Stimulated activated CD8-positive, alpha-beta memory T cell treated with anti-CD3 and anti-CD28 coated beads, Interleukin-15, amount 100 ng/mL, for 4 hours (primary cell): ENCODE data around the gene ALDH1A2.
"Not testable (repeated sequence)": the region's sequence is repeated elsewhere in the genome, so short reads cannot be mapped to it uniquely, and the experiment has no call there.

ENCODE experiments used
- DNase-seq, 2 donors: peaks; one replicate each; pipeline ENCODE4 v3.0.0-alpha.2; 2020; ENCODE audit warnings: low read depth in 2 of 2

Gene ALDH1A2

GRCh38 chr15:58066042-58066867 lies 744 bp upstream of the ALDH1A2 start:
- DNase-seq: no peak

- DNase-seq: no peak
Measured at GRCh38 chr15:58064980-58065444, 499 bp downstream of the ALDH1A2 start.

DNA sequence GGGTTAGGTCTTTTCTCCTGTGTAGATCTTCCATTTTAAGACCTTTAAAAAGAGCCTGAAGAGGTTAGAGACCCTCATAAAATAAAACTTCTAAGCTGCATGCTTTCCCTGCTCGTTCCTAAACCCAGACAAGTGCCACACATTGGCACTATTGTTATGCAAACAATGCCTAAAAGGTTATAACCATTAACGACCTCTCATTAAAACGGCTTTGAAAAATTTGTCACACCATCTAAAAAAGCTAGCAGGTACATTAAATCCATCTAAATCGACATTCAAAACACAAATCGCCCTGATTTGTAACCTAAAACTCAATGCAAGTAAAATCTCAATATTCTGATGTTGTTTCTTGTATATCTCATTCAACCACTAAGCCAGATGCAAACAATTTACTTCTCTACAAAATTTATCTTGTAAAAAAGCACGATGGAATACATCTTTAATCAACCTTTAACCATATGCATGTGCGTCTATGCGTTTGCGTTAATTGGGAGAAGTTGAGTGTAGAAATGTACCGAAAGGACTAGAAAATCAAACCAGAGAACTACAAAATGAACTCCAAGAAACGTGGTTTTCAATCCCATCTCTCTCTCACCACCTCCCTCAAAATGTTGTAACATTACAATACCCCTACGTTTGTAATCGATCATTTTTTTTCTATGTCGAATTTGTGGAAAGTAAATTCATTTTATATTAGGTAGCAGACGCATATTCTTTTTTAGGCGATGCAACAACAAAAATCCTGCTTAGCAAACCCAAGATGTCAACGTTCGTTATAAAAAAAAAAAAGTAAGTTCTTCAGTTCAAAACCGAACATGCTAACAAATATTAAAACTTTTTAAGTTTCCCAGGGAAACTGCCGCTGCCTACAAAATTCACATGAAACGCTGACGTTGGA lies 1.2 kb downstream of the ALDH1A2 start:
- DNase-seq: no peak

DNA sequence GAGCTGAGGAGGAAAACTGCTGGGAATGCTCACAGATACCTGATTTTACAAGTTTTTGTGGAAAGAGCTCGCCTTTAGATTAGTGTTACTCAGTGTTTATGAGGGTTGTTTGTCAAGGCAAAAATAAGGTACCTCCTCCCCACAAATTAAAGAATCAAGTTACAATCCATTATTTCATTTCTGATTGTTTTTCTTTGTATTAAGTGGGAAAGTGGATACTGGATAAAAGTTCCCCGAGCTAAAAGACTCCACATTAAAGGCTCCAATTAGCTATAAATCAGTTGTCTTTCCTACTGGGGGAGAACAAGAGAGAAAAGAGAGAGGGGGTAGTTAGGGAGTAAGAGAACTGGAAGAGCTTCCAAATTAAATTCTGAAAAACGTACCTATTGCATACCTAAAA lies 1.9 kb downstream of the ALDH1A2 start:
- no peak for DNase-seq

- no peak for DNase-seq
Measured at GRCh38 chr15:58062983-58063382, 2.5 kb downstream of the ALDH1A2 start.

DNA sequence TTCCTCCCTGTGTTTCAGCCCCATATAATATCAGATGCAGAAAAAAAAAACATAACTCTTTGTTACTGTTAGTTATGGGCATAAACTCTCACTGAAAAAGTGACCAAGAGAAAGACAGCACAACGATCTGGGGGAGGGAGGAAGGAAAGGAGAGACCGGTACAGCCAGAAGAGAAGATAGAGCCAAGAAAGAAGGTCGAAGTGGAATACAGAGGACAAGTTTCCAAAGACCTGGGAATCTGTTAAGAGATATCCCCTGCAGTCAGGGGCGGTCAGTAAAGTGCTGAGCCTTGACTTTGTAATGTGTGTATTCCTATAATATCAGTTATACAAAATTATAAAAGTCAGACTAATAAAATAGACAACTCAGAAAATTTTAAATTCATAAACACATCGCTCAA lies 3.3 kb downstream of the ALDH1A2 start:
- no peak for DNase-seq

DNA sequence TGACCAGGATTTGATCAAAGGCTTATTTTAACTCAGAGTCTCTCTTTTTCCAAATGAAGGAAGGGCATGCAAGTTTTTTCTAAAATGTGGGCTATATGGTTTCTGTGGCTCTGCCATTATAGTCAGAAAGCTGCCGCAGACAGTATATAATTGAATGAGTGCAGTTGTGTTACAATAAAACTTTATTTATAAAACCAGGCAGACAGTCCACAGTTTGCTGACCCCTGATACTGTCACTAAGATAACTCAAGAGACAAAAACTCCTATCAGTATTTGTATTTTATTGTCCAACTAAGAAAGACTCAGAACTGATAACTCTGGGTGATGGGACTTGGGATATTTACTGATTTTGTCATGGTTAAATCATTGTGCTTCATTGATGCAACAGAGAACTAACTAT lies 4.9 kb downstream of the ALDH1A2 start:
- DNase-seq: no peak

- no peak for DNase-seq
Measured at GRCh38 chr15:58058729-58059128, 6.8 kb downstream of the ALDH1A2 start.

DNA sequence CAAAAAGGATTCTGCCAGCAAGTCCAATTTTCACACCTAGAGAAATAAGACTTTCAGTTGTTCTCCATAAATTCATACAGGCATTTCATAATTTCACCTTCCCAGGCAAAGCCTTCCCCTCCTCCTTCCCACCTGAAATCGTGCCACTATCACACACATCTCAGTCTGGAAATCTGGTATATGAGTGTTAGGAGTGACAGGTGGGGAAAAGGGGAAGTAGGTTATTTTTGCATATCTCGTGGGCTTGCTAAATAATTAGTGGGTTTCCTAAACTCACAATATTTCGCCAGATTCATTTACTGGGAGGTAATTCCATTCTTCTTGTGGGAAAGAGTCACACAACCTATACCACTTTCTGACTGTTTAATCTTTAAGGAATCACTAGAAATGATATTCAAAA lies 7.4 kb downstream of the ALDH1A2 start:
- DNase-seq: no peak

- no peak for DNase-seq
Measured at GRCh38 chr15:58057559-58057958, 8.0 kb downstream of the ALDH1A2 start.

- no peak for DNase-seq
Measured at GRCh38 chr15:58056015-58056414, 9.5 kb downstream of the ALDH1A2 start.

- no peak for DNase-seq
Measured at GRCh38 chr15:58053315-58054153, 12.0 kb downstream of the ALDH1A2 start.

GRCh38 chr15:58052334-58052733 lies 13.2 kb downstream of the ALDH1A2 start:
- DNase-seq: no peak

DNA sequence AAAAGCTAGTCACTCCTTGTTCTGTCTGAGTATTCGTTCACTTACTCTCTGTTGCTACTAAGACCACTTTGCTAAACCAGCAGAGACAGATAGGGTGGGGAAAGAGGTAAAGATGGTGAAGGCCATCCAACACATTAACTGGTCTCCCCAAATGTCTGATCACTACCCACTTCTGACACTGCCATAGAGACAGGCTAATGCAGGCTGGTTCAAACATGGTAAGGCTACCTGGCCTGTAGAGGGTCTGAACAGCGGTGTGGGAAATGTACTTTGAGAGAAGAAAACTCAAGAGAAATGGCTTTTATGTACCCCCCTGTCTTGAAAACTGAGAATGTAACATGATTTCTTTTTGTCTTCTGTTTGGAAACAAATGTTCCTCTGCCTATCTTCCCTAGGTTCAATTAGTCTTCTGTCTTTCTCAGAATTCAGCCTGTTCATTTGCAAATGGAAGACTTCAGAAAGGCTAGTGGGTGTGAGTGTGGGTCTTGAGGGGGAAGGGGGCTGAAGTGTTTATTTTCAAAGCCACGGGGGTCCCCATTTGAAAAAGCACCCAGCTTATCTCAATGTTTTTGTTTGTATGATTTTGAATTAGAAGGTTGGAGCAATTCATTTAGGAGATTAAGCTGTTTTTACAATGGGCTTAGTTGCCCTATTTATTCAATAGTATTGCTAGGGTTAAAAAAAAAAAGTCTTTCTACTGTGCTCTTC lies 15.8 kb downstream of the ALDH1A2 start:
- no peak for DNase-seq

DNA sequence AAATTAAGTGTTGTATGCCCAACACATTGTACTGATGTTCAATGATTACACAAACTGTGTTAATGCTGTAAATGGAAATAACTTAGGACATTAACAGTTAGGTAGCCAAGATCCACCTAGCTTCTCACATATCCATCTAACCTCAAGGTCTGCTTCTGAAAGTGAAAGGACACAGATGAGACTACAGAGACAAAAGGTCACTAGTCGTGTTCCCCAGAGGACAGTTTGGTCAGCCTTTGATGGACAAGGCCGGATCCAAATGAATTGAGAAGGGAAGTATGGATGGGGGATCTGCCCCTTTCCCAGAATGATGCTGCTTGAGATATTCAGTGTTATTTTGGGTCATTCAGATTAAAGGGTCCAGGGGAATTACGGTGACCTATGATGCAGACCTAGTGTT lies 17.2 kb downstream of the ALDH1A2 start:
- DNase-seq: no peak

DNA sequence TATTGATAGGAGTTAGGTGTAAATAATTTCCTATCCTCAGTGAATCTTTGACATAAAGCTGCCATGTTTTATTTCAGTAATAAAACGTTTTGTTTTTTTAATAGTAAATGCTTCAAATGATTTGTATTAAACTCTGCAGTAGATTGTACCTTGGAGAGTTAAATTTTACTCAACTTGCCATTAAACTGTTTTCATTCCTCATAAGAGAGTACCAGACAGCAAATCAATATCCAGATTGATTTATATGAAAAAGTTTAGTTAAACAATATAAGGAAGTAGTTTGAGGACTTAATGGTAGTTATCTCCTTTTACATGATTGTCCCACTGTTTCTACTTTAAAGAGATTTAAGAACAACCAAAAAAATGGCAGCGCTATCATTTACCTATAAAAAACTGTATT lies 18.4 kb downstream of the ALDH1A2 start:
- DNase-seq: no peak

DNA sequence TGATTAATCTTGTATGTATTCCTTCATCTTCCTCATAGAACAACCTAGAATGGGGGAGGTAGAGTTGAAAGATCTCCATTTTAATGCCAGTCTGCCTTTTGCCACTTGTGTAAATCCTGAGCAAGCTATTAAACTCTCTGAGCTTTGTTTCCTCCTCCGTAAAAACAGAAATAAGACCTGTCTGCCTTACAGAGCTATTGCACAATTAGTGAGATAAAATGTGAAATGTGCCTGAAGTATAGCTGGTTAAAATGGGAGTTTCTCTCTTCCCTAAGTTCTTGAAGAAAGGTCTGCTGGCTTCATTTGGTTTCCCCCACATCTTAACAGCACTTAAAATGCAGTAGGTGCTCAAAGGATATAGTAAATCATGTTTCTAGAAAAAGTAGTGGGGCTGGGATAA lies 19.0 kb downstream of the ALDH1A2 start:
- DNase-seq: no peak

DNA sequence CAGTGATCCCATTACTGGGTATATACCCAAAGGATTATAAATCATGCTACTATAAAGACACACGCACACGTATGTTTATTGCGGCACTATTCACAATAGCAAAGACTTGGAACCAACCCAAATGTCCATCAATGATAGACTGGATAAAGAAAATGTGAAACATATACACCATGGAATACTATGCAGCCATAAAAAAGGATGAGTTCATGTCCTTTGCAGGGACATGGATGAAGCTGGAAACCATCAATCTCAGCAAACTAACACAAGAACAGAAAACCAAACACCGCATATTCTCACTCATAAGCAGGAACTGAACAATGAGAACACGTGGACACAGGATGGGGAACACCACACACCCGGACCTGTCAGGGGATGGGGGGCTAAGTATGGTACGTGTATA lies 20.1 kb downstream of the ALDH1A2 start:
- DNase-seq: not testable (repeated sequence)

GRCh38 chr15:58044551-58044950 lies 21.0 kb downstream of the ALDH1A2 start:
- no peak for DNase-seq

GRCh38 chr15:58043192-58043903 lies 22.2 kb downstream of the ALDH1A2 start:
- no peak for DNase-seq

DNA sequence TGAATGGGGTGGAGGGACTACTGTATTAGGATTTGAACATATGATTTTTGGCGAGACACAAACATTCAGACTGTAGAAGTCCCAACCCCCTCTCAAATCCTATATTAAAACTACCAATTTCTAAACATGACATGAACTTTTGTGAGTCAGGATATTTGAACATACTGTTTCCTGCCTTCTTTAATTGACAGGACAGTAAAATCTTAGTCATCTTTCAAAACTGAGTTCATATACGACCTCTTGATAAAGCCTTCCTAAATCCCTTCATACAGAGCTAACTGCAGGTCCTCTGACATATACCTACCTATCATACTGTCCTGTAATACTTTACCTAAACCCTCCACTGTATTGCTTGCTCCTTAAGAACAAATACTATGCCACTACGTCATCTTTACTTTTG lies 23.5 kb downstream of the ALDH1A2 start:
- no peak for DNase-seq
